Measurements from ENCODE around the gene MAML3.

MAML3 gene

DNA sequence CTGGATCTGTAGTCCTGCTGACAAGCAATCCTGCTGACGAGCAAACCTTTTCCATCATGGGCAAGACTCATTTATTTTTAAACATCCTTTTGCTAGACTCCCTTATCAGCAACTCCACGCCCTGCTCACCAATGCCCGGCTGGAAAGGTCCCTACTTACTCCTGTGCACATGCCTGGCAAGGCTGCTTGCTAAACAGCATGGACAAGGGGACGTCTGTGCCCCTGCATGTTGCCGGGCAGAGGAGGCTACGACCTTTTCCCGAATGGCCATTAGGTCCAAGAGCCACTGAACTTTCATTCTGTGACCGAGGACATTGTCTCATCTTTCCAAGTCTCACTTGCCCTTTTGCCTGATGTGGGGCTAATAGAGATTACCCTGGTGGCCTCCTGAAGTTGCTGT, 389.8 kb downstream of the MAML3 start:
- TF ChIP-seq GATA1 (IDR thresholded peaks at IDR 0.05; ENCODE audit: low read depth, low read length) (no peak), POLR2A (IDR thresholded peaks at IDR 0.05; ENCODE audit: low read length) (no peak)

DNA sequence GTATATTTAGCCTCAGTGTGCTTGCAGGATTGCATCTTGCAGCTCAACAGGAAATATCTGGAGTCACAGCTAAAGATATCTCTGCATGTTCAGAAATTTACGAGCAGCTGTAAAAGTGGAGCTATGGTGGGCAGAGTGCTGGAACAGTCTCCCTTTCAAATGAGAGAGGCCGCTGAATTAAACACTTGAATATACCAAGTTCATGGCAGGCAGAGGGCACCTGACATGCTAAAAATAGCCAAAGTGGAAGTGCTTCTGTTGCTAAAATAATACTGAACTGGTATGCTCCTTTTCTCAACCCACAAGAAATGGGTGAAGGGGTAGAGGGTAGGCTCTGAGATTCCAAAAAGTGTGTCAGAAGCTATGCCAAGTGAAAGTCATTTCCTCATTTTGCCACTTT, 390.3 kb downstream of the MAML3 start:
- no peak for DNase-seq
- TF ChIP-seq GATA1 (IDR thresholded peaks at IDR 0.05; ENCODE audit: low read depth, low read length) (no peak), POLR2A (IDR thresholded peaks at IDR 0.05; ENCODE audit: low read length) (no peak)

More for the DNA sequence above, 389.8 kb downstream of the MAML3 start:
- no peak for DNase-seq

DNA sequence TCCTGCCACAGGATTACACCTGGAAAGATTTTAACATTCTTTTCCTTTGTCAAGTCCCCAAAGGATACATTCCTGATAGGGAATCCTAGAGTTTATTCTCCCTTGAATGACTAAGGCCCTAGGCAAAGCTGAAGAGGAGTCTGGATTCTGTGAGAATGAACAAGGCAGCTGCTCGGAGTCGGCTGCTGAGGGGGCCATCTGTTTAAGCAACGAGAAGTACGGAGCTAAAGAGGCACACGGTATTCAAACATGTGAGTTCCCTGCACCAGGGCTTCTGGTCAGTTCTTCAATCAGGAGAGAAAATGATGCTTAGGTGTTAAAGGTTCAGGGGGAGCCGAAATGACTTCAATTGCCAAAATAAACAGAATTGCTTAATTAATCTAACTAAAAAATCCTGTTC, 390.8 kb downstream of the MAML3 start:
- no peak for TF ChIP-seq GATA1 (IDR thresholded peaks at IDR 0.05; ENCODE audit: low read depth, low read length)
- TF ChIP-seq POLR2A (IDR thresholded peaks at IDR 0.05; ENCODE audit: low read length) = no peak
- no peak for DNase-seq

DNA sequence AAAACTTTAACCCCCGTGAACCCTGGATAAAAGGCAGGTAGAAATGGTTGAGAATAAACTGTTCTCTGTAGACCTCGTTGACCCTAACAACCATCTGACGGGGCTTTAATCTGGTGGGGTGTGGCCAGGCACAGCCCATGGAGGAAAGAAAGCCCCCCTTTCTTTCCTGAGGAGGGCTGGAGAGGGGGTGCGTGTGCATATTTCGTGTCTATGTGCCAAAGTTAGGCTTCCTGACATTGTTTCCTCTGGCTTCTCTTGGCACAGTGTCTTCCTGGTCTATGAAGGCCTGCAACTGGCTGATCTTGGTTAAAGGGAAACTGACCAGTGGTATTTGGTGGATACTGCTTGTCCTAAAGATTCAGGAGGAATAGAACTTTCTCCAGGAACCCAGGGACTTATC, 391.3 kb downstream of the MAML3 start:
- no peak for TF ChIP-seq POLR2A (IDR thresholded peaks at IDR 0.05; ENCODE audit: low read length)
- TF ChIP-seq GATA1 (IDR thresholded peaks at IDR 0.05; ENCODE audit: low read depth, low read length) = no peak

DNA sequence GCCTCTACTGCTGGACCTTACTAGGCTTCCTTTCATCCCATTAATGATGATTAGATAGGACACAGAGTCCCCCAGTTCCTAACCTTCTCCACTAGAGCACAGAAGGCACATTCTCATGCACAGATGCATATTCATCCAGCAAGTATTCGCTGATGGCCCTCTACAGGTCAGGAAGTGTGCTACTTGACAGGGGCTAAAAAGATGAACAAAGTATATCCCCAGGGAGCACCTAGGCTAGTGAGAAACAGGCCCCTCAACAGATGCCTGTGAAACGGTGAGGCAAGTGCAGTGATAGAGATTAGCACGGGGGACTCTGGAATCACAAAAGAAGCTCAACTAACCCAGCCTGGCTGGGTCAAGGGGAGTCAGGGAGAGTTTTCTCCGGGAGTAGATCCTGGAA, 392.5 kb downstream of the MAML3 start:
- TF ChIP-seq POLR2A (IDR thresholded peaks at IDR 0.05; ENCODE audit: low read length) (no peak), GATA1 (IDR thresholded peaks at IDR 0.05; ENCODE audit: low read depth, low read length) (no peak)

More for the DNA sequence above, 391.3 kb downstream of the MAML3 start:
- DNase-seq = no peak

DNA sequence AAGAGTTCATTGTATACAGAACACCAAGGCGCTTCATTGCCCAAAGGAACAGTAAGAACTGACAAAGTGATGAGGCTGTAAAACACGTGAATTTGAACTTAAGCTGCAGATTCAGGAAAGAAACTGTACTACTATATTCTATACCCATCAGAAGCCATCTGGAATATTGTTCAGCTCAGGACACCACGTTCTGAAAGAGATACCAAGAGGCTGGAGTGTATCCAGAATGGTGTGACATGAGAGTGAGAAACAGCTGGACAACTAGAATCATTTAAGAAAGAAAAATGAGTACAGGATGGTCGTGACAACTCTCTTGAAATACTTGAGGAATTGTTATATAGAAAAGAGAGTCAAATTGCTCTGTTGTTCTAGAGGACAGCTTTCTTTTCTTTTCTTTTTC, 393.4 kb downstream of the MAML3 start:
- DNase-seq = no peak
- TF ChIP-seq GATA1 (IDR thresholded peaks at IDR 0.05; ENCODE audit: low read depth, low read length) = no peak
- TF ChIP-seq POLR2A (IDR thresholded peaks at IDR 0.05; ENCODE audit: low read length) = no peak

More for the DNA sequence above, 392.5 kb downstream of the MAML3 start:
- DNase-seq = peak in 1 of 2 experiments; percentile 5

DNA sequence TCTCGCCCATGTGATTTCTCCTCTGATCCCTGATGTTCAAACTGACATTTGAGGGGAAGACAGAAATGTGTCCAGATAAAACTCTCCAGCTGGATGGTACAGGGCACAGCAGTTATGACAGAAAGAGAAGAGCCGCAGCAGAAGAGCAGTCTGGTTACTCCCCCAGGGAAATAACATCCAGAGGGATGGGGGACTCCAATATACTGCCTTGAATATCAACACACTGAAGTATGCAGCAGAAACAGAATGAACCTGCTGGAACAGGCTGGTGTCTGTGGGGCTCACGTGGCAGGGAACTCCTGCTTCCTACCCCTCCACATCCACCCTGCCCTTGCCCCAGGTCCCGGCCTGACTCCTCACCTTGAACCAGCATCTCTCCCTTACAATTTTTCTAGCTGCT, 394.9 kb downstream of the MAML3 start:
- no peak for TF ChIP-seq GATA1 (IDR thresholded peaks at IDR 0.05; ENCODE audit: low read depth, low read length)

DNA sequence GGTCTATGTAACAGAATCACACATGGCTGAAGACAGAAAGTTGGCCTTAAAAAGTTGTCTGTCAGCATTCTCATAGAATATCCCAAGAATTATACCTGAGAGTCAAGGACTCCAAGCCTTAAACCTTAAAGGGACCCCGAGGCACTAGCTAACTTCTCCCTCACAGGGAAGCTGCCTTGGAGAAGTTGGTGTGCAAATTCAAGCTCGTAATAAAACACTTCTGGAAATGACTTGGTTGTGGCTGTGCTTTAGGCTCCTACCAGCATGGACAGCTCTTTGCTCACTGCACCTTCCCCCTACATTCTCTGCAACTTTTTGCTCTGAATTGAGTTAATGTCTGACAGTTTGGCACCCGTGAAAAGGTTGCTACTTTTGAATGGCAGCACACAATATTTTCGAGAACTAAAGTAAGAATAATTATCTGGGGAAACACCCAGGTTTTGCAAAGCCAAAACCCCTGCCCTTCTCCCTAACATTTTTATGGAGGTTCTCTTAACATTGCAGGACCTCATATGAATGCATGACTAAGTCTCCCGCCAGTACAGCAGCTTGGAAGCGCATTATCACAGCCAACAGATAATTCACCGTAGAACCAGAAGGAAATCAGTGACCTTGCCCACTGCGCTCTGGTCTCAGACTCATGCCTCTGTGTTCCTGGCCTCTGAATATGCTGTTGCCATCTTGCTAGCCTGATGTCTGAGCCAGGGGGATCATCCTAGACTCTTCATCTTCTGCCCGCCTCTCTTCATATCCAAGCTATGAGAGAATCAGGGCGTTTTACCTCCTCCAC, 397.4 kb downstream of the MAML3 start:
- TF ChIP-seq POLR2A (IDR thresholded peaks at IDR 0.05; ENCODE audit: low read length) = no peak
- no peak for TF ChIP-seq GATA1 (IDR thresholded peaks at IDR 0.05; ENCODE audit: low read depth, low read length)
- DNase-seq = no peak

More for the DNA sequence above, 394.9 kb downstream of the MAML3 start:
- no peak for DNase-seq

DNA sequence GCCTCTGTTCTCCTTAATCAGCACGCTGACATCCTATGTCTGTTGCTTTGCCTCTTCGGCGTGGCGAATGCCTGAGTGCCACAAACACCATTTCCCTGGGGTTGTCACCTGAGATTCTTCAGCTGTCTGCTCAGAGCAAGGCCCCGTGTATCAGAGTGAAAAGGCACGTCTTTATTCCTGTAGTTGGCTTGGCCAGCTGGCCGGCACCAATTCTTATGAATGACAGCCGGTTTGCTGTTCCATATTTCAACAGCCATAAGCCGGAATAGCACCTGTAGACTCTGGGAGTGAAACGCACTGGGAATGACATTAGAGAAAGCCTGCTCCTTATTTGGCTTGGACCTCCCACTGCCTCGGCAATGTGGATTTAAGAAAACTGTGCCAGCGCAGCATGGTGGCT, 399.0 kb downstream of the MAML3 start:
- DNase-seq = no peak
- TF ChIP-seq GATA1 (IDR thresholded peaks at IDR 0.05; ENCODE audit: low read depth, low read length) (no peak), POLR2A (IDR thresholded peaks at IDR 0.05; ENCODE audit: low read length) (no peak)

DNA sequence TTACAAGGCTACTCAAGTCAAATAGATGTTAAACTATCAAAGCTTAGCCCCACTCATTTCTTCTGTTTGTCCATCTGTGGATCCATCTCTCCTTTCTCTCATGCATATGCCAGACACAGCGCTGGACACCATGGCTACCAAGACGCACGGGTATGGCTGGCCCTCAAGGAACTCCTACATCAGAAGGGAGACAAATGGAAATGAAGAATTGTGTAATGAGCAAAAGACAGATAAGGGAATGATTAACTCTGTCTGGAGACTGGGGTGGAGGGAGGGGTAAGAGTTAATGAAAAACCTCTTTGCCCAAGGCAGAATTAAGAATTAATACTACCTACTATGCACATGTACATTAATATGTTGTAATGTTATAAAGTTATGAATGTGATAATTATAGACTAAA, 400.3 kb downstream of the MAML3 start:
- DNase-seq = no peak
- TF ChIP-seq POLR2A (IDR thresholded peaks at IDR 0.05; ENCODE audit: low read length) (no peak), GATA1 (IDR thresholded peaks at IDR 0.05; ENCODE audit: low read depth, low read length) (no peak)

DNA sequence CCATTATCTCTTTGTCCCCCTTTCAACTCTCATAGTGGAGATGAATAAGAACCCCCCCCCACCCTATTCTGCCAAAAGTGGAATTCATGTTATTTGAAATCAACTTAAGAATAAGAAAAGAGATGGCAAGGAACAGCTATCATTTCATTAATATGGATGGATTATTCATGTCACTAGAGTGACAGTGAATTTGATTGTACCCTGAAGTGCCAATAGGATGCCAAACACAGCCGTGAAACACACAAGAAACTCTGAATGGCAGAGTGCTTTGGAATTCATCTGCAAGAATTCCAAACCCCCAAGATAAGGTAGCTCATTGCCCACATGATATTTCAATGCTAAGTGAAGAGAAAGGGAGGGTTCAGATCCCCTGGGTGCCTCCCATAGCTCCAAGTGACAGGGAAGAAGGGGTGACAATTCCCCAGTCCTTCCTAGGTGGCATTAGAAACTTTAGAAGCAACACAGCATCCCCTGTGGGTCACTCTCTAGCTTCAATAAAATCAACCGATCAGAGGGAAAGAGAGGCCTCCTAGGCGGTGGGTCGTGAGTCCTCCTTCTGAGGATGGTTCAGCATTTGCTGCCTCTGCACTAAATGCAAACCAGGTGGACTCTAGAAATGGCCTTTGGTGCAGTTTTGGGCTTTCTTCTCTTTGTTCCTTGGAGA, 404.0 kb downstream of the MAML3 start:
- TF ChIP-seq GATA1 (IDR thresholded peaks at IDR 0.05; ENCODE audit: low read depth, low read length) = no peak
- TF ChIP-seq POLR2A (IDR thresholded peaks at IDR 0.05; ENCODE audit: low read length) = no peak
- DNase-seq = no peak

DNA sequence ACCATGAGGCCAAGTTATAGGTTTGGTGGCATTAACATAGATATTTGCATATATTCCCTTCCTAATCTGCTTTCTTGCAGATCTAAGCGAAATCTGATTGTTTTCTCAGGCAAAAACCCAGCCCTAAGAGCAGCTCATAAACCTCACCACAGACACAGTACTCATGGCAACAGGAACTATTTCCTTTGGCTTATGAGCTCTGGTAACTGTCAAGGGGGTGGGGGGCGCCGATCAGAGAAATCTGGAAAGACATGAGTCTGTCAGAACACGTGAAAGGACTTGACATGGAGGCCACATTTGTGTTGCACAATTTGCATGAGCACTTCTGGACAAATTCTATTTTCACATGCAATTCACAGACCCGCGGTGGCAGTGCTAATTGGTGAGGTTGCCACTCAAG, 404.6 kb downstream of the MAML3 start:
- DNase-seq = no peak
- TF ChIP-seq POLR2A (IDR thresholded peaks at IDR 0.05; ENCODE audit: low read length) (no peak), GATA1 (IDR thresholded peaks at IDR 0.05; ENCODE audit: low read depth, low read length) (no peak)

DNA sequence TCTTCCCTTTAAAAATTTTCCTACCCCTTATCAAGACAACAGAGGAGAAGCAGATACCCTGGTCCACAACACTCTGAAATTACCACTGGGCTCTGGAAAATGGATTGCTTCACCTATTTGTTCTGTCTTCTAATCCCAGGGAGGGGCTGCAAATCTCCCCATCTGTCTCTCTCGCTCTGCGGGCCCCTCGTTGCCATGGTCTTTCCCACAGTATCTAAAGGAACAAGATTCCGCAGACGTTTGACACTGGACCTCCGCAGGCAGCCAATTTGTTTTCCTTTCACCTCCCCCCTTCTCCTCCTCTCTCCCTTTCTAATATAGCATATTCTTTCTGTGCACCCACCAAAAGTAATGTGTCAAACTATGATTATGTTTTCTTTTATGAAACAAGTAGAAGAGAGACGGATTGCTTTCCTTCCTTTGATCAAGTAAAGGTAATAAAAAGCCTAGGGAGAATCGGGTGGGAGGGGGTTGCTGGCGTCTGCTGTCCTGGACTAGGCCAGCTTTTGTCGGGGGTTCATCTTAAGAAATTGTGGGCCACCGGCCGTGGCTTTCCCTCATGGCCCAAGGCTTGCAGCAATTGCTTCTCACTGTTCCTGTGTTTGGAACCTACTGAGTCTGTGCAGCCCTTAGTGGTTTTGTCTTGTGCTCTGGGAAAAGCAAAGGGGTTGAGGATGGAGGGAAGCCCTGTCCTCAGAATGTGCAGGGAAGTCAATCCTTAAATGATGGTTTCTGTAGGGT, 407.4 kb downstream of the MAML3 start:
- TF ChIP-seq POLR2A (IDR thresholded peaks at IDR 0.05; ENCODE audit: low read length) (no peak), GATA1 (IDR thresholded peaks at IDR 0.05; ENCODE audit: low read depth, low read length) (no peak)

DNA sequence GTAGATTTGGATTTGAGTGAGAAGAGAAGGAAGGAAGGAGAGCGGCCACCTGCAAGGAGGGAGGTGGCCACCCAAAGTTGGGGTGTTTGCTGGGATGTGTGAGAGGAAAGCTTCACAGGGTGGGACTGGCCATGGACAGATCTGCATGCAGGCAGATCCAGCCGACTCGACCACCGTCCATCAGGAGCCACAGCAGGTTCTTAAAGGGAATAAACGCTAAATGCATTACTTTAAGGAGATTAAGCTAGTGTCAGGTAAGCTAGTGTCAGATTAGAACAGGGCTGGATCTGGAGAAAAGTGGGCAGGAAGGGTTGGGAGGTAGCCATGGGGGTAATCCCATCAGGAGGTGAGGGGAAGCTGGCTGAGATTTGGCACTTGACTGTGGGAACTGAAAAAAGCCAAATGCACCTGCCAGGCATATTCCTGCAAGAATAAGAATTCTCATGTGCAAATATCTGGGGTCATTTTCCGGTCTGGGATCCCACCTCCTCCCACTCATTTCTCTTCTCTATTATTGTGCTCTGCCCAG, 408.8 kb downstream of the MAML3 start:
- no peak for DNase-seq
- TF ChIP-seq GATA1 (IDR thresholded peaks at IDR 0.05; ENCODE audit: low read depth, low read length) (no peak), POLR2A (IDR thresholded peaks at IDR 0.05; ENCODE audit: low read length) (no peak)

More for the DNA sequence above, 407.4 kb downstream of the MAML3 start:
- no peak for DNase-seq
